Endothelial cell of umbilical vein (primary cell): ENCODE data around the gene NHS. TPM values are rescaled to one million over a fixed set of nuclear protein-coding genes. Genes with fewer than 3 reads are reported as not detected.

Experiments used
- BruUV-seq: library from RNA; stranded (reverse); fragments of 400-500 nt; replicated peaks from 2 replicates; lab custom pipeline; 2021; lab: Mats Ljungman, UMichigan
- CTCF ChIA-PET: fragments of 300-600, 350-600 bp; sonication (Branson Sonifier 250); formaldehyde crosslinking; loops from one replicate; lab custom pipeline; 2021; ENCODE audit warnings: antibody characterized with exemption, inconsistent platforms; lab: Charles Lee
- POLR2A ChIA-PET: fragments of 300-600, 350-600 bp; sonication (Branson Sonifier 250); formaldehyde crosslinking; loops from one replicate; lab custom pipeline; 2021; ENCODE audit warnings: antibody characterized with exemption, inconsistent platforms; lab: Charles Lee
- DNase-seq: peaks from one replicate; pipeline ENCODE4 v3.0.0-alpha.2; 2011; ENCODE audit warnings: low read depth, low spot score
- FAIRE-seq: peaks from 2 replicates; lab custom pipeline; 2011; peaks lifted over from hg19 to GRCh38; lab: Jason Lieb, UNC
- H2AFZ ChIP-seq: 2 replicates; pipeline ENCODE4 v1.6.0; 2012; ENCODE audit warnings: low read depth, low read length, control low read depth, inconsistent platforms
- H3K27ac ChIP-seq: 2 replicates; pipeline ENCODE4 v1.5.1; 2011; ENCODE audit warnings: low read depth, mild to moderate bottlenecking, control low read depth, low read length, moderate library complexity; ENCODE audit not compliant: insufficient read depth
- H3K27me3 ChIP-seq, 2 experiments: 2 replicates each; pipeline versions ENCODE4 v1.6.0 to v1.6.1; 2011; ENCODE audit warnings: low read length in 2 of 2, mixed read lengths in 1 of 2; ENCODE audit not compliant: control insufficient read depth in 2 of 2, insufficient read depth in 2 of 2
- H3K36me3 ChIP-seq, 2 experiments: 2 replicates in 1 of 2; 3 replicates in 1 of 2; pipeline ENCODE4 v1.5.1; 2011; ENCODE audit warnings: low read length in 2 of 2, mild to moderate bottlenecking in 1 of 2, moderate library complexity in 1 of 2; ENCODE audit not compliant: control insufficient read depth in 2 of 2, insufficient read depth in 2 of 2; ENCODE audit errors: extremely low read depth in 1 of 2
- H3K4me1 ChIP-seq: 3 replicates; pipeline ENCODE4 v1.5.1; 2011; ENCODE audit warnings: mild to moderate bottlenecking, low read length; ENCODE audit not compliant: control insufficient read depth, insufficient read depth; ENCODE audit errors: extremely low read depth
- H3K4me2 ChIP-seq: 2 replicates; pipeline ENCODE4 v1.6.1; 2011; ENCODE audit warnings: low read length, control low read depth, mixed read lengths; ENCODE audit not compliant: insufficient read depth
- H3K4me3 ChIP-seq, 3 experiments: fragments of 200-600 bp in 1 of 3; sonication (generic), shearing (Covaris generic) in 1 of 3; replicated peaks in 1 of 3; 2 replicates each; pipeline ENCODE4 v1.5.1; 2011 to 2016; ENCODE audit warnings: control low read depth in 3 of 3, low read length in 3 of 3, mild to moderate bottlenecking in 2 of 3, inconsistent platforms in 1 of 3, low read depth in 1 of 3, moderate library complexity in 1 of 3; ENCODE audit not compliant: insufficient read depth in 1 of 3
- H3K79me2 ChIP-seq: 2 replicates; pipeline ENCODE4 v1.6.0; 2012; ENCODE audit warnings: low read length, inconsistent platforms; ENCODE audit not compliant: control insufficient read depth, insufficient read depth
- H3K9ac ChIP-seq: replicated peaks from 2 replicates; pipeline ENCODE3; 2011; ENCODE audit warnings: low read length, control low read depth; ENCODE audit not compliant: insufficient read depth; ENCODE audit errors: extremely low read depth
- H3K9me1 ChIP-seq: replicated peaks from 3 replicates; pipeline ENCODE4 v1.6.0; 2011; ENCODE audit warnings: mild to moderate bottlenecking, low read length; ENCODE audit not compliant: control insufficient read depth, insufficient read depth; ENCODE audit errors: extremely low read depth
- H3K9me3 ChIP-seq: replicated peaks from 2 replicates; pipeline ENCODE4 v1.5.1; 2012; ENCODE audit warnings: low read length, inconsistent platforms; ENCODE audit not compliant: control insufficient read depth, insufficient read depth
- H4K20me1 ChIP-seq: replicated peaks from 2 replicates; pipeline ENCODE3; 2011; ENCODE audit warnings: mild to moderate bottlenecking, low read length; ENCODE audit not compliant: control insufficient read depth, insufficient read depth; ENCODE audit errors: extremely low read depth
- EZH2 ChIP-seq: IDR thresholded peaks from 2 replicates; pipeline ENCODE4 v1.6.1; 2012; ENCODE audit warnings: borderline replicate concordance, low read depth, mild to moderate bottlenecking, moderate library complexity, low read length, inconsistent platforms; ENCODE audit not compliant: severe bottlenecking
- FOS ChIP-seq: IDR thresholded peaks from 2 replicates; pipeline ENCODE4 v1.6.1; 2011; ENCODE audit warnings: mild to moderate bottlenecking, low read length, moderate library complexity, borderline replicate concordance; ENCODE audit not compliant: insufficient read depth
- GATA2 ChIP-seq: IDR thresholded peaks from 2 replicates; pipeline ENCODE4 v1.7.0; 2011; ENCODE audit warnings: low read depth, mild to moderate bottlenecking, moderate library complexity, mixed read lengths, low read length; ENCODE audit not compliant: insufficient read length, insufficient read depth
- JUN ChIP-seq: IDR thresholded peaks from 2 replicates; pipeline ENCODE4 v1.6.1; 2011; ENCODE audit warnings: borderline replicate concordance, low read depth; ENCODE audit not compliant: insufficient read length, insufficient read depth
- MYC ChIP-seq: IDR thresholded peaks from one replicate; pipeline ENCODE4 v1.6.1; 2011; ENCODE audit warnings: mild to moderate bottlenecking, low read depth, low read length
- POLR2AphosphoS5 ChIP-seq: IDR thresholded peaks from 2 replicates; pipeline ENCODE4 v1.6.1; 2012; ENCODE audit warnings: low read depth, mild to moderate bottlenecking, control low read depth, low read length, moderate library complexity; ENCODE audit not compliant: insufficient read depth
- dilution Hi-C: fragments of 300-500 bp; cut with MboI; formaldehyde crosslinking; loops from one replicate; pipeline ENCODE4 v1.15.0; 2019; ENCODE audit warnings: low sequenced_read_pairs; ENCODE audit not compliant: extremely low pct_ligation_motif_present
- intact Hi-C: fragments of 100-400 bp; cut with micrococcal nuclease; formaldehyde crosslinking; loops from one replicate; pipeline ENCODE4 v1.10.0; 2022
- polyA plus RNA-seq, 4 experiments: library from polyadenylated mRNA; depleted of rRNA in 3 of 4; stranded (reverse) in 3 of 4; unstranded in 1 of 4; fragments of >200 nt; gene quantifications; 2 replicates each; pipeline versions ENCODE4 v1.2.1 to v1.2.3, GENCODE V29; 2011 to 2012; ENCODE audit warnings: missing spikeins in 1 of 4
- total RNA-seq: library from RNA; stranded (reverse); gene quantifications from 2 replicates; pipeline ENCODE4 v1.2.3, GENCODE V29; 2021
- TF ChIP-seq, protein P1 (sequence below), 2 donors: IDR thresholded peaks; 1 replicate in 1 of 2; 2 replicates in 1 of 2; pipeline ENCODE4 v1.5.1; 2011; ENCODE audit warnings: low read length in 2 of 2, mild to moderate bottlenecking in 2 of 2, moderate library complexity in 2 of 2, control low read depth in 1 of 2, inconsistent platforms in 1 of 2, low read depth in 1 of 2; ENCODE audit not compliant: insufficient read depth in 1 of 2; ENCODE audit errors: extremely low read depth in 1 of 2
- TF ChIP-seq, protein P2 (sequence below): IDR thresholded peaks from 2 replicates; pipeline ENCODE4 v1.6.1; 2011; ENCODE audit not compliant: insufficient read depth, insufficient read length

Gene NHS
- total and polyA plus RNA-seq, 2 donors (not counting 3 experiments of a cell fraction or from before 2014, with no cell fraction given) = 0.07 to 0.46 TPM

- Histone ChIP-seq H3K4me1 (peaks cover 23% of the 10 kb centered on the region), H3K36me3 (no peaks in the 10 kb centered on the region), H3K9me3 (no peaks in the 10 kb centered on the region), H3K4me2 (no peak overlapping the region), H4K20me1 (no peaks in the 10 kb centered on the region), H3K79me2 (no peaks in the 10 kb centered on the region), H3K27ac (no peak overlapping the region), H3K9ac (no peak overlapping the region), H3K9me1 (no peaks in the 10 kb centered on the region), H3K4me3 (no peak overlapping the region), H2AFZ (no peak overlapping the region), H3K27me3 (no peaks in the 10 kb centered on the region)
- intact Hi-C loops = no loop called here
- TF ChIP-seq GATA2 = no peak
- TF ChIP-seq, protein P1, sequence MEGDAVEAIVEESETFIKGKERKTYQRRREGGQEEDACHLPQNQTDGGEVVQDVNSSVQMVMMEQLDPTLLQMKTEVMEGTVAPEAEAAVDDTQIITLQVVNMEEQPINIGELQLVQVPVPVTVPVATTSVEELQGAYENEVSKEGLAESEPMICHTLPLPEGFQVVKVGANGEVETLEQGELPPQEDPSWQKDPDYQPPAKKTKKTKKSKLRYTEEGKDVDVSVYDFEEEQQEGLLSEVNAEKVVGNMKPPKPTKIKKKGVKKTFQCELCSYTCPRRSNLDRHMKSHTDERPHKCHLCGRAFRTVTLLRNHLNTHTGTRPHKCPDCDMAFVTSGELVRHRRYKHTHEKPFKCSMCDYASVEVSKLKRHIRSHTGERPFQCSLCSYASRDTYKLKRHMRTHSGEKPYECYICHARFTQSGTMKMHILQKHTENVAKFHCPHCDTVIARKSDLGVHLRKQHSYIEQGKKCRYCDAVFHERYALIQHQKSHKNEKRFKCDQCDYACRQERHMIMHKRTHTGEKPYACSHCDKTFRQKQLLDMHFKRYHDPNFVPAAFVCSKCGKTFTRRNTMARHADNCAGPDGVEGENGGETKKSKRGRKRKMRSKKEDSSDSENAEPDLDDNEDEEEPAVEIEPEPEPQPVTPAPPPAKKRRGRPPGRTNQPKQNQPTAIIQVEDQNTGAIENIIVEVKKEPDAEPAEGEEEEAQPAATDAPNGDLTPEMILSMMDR (IDR thresholded peaks at IDR 0.05; ENCODE audit: extremely low read depth in 1 of 2, insufficient read depth in 1 of 2, low read depth in 1 of 2, low read length in 2 of 2) = no peak
- TF ChIP-seq POLR2AphosphoS5 = no peak
- TF ChIP-seq FOS = no peak
- TF ChIP-seq, protein P2, sequence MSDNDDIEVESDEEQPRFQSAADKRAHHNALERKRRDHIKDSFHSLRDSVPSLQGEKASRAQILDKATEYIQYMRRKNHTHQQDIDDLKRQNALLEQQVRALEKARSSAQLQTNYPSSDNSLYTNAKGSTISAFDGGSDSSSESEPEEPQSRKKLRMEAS = no peak
- no peak for TF ChIP-seq JUN
- no peak for TF ChIP-seq MYC
- TF ChIP-seq EZH2 = no peak
- FAIRE-seq (no peak), DNase-seq (no peak)
- ChIA-PET POLR2A (no interaction called here), CTCF (no interaction called here)
- dilution Hi-C loops = no loop called here
- BruUV-seq = no TSS peak
These were observed 248.8 kb downstream of the NHS start for GRCh38 chrX:17623750-17624149.
